Measurements from ENCODE around the gene NCR2.

The NCR2 gene

DNA sequence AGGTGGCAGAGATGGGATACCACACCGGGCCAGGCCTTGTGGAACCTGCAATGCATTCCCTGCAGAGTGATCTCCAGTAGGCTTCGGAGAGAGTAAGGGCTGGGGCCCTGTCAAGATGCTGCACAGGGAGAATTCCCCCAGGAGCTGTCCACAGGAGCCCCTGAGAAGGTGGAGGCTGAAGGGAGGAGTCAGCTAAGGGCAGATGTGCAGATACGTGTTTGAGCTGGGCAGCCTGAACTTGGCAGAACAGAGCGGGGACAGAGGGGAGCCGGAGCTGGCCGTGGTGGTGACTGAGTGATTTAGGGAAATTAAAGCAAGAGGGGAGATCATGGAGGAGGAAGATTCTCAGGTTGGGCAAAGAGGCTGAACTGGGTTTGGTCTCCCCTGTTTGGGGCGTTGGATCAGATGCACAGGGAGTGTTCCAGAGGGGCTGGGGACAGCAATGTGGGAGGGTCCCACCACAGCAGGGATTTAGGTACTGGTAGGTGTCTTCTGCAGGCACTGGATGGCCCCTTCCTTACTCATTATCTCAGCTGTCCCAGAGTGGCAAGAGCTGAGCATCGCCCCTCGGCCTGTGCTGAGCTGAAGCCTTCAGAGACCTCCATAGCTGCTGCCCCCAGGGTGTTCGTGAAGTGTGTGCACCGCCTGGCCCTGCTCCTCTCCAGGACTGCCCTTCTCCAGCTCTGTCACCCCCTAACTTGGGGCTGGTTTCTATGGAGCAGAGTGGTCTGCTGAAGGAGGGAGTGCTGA lies 3.8 kb upstream of the NCR2 start:
- no peak for DNase-seq

DNA sequence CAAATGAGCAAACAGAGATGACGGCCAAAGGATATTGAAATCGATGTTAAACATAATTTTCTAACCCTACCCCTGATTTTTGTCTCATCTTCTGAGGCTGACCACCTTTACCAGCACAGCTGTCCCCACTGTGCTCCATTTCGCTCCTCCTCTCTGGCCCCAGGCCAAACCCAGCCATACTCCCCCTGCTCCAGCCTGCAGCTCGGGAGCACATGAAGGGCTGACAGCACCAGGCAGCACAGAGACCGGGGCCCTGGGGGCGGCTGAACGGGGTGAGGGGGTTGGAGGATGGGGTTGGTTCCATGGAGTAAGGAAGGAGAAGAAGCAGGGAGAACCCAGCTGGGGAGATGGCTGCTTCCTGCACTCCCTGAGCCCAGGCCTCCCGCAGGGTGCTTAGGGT lies 3.2 kb upstream of the NCR2 start:
- no peak for DNase-seq

DNA sequence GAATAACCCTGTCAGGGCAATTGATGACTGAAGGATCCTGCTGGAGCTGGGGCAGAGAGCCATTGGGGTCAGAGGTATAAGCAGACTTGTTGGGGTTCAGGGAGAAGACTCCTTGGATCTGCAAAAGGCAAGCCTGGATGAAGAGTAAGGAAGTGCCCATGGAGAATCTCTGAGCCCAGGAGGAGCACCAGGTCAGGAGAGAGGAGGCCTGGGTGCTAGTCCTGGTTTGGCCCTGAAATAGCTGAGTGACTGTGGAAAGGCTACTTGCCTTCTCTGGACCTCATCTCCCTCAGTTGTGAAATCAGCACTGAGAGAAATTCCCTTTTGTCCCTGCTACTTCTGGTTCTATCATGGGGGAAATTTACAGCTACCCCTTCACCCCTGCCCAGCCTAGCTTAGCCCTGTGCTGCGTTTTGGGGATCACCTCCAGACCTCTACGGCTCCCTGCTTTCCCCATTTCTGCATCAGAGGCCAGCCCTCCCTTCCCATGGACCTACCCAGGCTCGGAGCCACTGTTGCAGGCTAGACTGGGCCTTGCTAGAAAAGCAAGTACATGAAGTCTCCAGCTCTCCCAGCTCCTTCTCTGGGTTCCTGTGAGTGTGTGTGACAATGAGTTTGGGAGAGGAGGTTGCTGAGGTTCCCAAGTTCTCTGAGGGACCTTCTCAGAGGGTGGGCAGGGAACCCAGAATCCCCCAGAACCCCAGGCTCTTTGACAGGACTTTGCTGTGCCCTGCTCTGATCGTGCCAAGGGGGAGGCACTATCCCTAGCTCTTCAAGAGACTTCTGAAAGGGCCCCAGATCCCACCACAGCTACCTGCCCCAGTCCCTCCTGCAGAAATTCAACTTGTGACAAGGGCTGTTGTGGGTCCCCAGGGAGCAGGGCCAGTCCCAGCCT lies 2.3 kb upstream of the NCR2 start:
- no peak for DNase-seq

DNA sequence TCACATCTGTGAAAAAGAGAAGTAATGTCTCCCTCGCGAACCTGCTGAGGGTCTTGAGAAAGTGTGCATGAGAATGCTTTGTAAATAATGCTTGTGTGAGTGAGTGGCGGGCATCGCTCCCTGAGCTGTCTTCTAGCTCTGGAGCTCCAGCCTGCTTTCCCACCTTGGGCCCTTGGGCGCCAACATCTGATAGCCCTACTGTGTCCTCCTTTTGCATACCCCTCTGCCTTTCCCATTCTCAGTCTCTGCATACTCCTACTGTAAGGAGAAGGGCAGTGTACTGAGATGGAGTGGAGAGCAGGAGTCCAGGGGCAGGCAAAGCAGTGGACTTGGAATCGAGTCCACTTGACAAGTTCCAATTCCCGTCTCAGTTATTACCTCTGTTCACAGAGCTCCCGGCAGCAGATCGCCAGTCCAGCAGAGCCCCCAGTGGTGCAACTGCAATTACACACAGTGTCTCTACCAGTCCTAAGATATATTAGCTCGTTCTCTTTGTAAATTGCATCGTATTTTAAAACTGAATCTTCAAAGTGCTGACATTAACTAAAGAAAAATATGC lies 847 bp upstream of the NCR2 start:
- no peak for DNase-seq

DNA sequence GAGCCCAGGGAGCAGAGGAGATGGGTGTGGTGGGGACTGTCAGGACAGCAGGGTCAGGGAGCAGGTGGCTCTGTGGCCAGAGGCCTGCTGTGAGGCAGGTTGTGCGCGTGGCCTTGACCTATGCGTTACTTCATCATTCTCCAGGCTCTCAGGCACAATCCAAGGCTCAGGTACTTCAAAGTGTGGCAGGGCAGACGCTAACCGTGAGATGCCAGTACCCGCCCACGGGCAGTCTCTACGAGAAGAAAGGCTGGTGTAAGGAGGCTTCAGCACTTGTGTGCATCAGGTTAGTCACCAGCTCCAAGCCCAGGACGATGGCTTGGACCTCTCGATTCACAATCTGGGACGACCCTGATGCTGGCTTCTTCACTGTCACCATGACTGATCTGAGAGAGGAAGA lies 535 bp downstream of the NCR2 start:
- no peak for DNase-seq

DNA sequence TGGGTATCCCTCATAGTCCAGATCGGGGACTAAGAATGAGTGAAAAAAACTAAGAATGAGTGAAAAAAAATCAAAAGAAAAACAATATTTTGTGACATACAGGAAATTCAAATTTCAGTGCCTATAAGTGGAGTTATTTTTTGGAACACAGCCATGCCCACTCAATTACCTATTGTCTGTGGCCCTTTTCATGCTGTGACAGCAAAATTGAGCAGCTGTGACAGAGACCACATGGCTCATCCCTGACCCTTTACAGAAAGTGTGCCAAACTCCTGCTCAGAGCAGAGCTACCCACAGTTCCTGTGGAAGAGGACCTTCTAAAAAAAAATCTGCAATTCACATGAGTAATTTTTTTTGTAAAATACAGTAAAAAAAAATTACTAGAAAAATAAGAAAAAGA lies 1.4 kb downstream of the NCR2 start:
- no peak for DNase-seq

DNA sequence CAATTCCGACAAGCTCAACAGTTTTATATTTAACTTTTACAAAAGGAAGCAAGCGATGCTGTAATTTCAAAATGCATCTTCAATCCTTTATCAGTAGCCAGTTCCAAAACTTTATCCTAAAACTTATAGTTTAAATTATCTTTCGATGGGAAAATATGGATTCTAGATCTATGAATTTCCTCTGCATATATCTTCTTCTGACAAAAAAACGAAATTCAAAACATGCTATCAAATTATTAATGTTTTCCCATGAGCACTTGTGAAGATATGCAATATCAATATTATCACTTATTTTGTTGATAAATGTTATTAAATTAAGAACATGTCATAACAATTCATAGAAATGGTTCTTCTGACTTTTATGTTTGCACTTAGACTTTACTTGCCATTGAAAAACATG lies 2.3 kb downstream of the NCR2 start:
- DNase-seq, result no peak

DNA sequence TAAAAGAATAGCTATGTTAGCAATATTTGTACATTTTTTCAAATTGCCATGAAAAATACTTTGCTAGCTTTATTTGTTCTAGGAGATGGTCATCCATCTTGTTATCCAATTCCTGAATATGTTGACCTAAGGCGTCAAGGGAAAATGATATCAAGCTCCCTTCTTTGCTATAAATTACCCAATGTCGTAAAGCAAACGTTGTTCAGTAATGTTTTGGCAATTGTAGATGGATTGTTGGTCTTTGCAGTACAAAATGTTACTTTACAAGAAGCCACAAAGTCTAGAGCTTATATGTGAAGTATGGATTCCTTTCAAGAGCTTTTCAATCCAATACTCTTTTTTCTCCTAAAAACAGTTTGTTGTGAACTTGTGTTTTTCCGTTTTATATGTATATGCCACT lies 3.3 kb downstream of the NCR2 start:
- DNase-seq, result no peak

DNA sequence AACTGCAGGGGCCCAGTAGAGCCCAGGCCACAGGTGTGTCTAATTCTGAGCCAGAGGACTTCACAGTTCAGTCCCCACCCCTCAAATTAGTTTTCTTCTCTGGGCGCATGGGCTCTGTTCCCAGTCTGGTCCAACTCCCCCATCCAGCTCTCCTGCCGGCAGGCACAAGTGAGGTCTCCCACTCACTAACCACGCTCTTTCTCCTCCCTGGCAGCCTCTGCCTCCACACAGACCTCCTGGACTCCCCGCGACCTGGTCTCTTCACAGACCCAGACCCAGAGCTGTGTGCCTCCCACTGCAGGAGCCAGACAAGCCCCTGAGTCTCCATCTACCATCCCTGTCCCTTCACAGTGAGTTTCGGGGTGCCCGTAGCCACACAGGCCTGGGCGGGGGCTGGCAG lies 6.2 kb downstream of the NCR2 start:
- no peak for DNase-seq

DNA sequence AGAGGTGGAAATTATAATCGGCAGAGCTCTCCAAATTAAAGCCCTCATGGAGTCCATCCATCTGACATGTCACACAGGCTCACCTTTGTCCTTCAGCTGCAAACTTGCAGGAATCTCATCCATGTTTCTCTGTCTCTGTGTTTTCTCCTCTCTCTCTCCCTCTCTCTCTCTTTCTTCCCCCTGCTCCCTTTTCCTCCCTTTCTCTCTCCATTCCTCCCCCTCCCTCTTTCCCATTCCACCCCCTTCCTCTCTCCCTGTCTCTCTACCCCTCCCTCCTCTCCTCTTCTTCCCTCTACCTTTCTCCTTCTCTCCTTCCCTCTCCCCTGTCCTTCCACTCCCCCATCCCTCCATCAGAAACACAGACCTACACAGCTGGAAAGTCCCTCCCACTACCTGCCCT lies 6.8 kb downstream of the NCR2 start:
- no peak for DNase-seq

DNA sequence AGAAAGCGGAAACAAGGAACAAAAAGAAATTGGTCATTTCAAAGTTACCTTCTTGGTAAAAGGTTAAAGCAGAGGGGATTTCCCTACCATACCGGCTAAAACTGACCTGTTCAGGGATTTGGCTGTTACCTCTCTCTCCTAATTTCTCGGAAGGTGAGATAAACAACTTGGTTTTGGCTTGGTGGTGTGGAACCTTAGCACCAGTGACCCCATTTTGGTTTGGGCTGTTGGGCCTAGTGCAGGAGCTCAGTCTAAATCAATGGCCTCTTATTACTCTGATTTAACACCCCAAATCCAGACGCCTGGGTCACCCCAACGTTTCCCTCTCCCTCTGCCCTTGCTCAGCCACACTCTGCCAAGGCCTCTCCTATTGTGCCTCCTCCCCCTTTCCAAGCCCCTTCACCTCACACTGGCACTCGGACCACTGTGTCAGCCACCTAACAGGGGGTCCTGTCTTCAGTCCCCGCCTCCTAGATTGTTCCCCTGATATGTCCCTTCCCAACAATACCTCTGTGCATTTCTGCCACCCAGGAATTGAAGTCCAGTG lies 8.3 kb downstream of the NCR2 start:
- no peak for DNase-seq

DNA sequence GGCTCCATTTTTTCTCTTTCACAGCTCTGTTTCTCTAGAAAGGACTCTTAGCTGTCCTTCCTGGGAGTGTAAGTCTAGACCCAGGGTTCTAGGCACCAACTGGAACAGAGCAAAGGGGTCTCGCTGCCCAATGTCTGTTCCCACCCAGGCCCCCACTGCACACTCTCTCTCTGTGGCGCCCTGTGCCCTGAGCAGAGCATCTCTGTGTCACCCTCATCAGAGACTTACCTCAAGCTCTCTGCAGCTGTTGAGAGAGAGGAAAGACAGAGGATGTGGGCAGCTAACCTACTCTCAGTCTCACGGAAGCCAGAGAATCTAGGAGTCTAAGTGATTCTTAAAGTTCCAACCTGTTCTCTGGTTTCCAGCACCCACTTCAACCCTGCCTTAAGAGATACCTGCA lies 9.5 kb downstream of the NCR2 start:
- DNase-seq, result no peak

DNA sequence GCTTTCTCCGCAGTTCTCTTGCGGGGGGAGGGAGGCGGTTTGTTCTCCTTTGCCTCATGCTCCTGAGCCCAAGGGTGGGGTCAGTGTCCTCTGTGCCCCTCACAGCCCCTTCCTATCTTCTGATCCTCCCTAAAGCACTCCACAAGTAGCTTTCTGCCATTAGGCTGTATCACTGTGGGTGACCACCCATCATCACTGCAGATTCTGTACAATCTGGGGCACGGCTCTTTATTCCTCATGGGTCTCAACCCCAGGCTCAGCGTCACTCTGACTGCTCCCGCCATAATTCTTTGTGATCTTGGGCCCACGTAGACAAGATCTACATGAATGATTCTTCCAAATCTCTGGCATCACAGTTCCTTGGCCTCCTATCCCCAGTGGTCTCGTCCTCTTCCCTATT lies 10.5 kb downstream of the NCR2 start:
- DNase-seq, result no peak

DNA sequence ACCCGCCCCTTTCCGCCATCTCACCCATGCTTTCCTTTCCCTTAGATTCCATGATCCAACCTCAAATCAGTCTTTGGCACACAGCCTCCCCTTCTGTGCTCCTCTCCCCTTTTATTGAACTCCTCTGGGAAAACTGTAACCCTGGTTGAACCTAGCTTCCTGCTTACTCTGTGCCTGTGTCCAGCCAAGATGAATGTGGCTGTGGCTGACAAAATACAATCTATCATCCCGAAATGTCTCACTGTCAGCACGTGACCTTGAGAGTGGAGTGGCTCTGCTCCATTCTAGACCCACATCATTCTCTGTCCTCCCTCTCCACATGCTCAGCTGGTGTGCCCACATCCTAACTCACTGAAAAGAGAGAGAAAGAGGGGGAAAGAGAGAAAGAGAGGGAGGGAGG lies 11.0 kb downstream of the NCR2 start:
- no peak for DNase-seq

DNA sequence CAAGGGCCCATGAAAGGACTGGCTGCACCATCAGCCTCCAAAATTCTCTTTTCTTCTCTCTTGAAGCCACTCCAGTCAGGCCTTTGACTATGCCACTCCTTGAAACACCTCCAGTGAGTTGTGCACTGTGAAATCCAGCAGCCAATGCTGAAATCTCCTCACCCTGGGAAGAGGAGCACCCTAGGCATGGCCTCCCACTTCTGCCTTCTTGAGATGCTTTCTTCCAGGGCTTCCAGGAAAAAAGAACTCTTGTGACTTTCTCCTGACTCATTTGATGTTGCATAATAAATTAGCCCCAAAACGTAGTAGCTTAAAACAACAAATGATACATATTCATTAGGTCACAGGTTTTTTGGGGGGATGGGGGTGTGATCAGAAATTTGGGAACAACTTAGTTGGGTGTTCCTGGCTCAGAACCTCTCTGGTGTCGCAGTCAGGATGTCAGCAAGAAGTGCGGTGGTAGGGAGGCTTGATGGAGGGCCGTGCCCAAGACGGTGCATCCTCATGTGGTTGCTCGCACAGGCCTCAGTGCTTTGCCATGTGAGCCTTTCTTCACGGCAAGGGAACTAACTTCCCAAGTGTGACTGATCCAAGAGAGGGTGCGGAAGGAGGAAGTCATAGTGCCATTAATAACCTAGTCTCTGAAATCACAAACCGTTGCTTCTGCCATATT lies 12.1 kb downstream of the NCR2 start:
- no peak for DNase-seq

DNA sequence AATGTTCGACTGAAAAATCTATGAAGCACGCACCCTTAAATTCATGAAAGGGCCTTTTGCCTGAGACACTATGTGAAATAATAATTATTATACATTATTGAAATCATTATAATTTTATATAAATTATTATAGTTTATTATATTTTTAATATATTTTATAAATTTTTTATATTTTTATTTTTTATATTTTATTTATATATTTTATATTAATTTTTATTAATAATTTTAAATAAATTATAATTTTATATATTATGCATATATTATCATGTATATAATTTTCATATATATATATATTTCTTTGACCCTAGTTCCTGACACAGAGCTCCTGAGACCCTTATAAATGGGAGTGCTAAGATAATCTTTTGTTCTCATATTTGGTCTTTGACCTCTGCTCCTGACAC lies 13.5 kb downstream of the NCR2 start:
- no peak for DNase-seq

DNA sequence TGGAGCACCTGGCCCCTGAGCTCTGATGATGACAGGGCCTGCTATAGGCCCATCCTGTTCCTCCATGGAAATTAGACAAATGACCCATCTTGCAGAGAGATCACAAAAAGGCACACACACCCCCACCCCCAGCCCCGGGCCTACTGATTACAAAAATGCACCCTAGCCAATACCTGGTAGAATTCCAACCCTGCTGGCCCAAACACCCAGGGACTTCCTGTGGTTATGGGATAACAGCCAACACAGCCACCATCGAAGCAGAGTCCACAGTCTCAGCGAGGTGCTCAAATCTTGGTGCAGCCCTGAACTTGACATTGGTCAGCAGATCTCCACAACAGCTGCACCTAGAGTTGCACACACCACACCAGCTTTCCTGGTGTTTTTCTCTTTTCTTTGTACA lies 17.0 kb downstream of the NCR2 start:
- no peak for DNase-seq

DNA sequence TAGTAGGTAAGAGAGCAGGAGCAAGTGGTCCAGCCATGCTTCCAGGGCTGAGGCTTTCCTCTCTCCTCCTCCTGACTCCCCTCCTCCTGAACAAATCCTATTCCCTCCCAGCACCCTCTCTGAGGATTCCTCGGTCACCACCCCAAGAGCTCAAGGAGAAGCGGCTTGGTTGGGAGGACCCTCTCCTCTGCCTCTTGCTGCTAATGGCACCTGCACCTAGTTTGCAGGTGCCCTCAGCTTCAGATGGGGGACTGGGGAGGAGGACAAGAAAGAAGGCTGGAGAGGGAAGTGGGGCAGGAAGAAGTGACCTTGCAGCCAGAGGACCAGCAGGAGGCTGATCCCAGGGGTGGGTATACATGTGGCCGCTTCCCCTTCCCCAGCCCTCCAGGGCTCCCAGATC lies 17.5 kb downstream of the NCR2 start:
- DNase-seq, result no peak

DNA sequence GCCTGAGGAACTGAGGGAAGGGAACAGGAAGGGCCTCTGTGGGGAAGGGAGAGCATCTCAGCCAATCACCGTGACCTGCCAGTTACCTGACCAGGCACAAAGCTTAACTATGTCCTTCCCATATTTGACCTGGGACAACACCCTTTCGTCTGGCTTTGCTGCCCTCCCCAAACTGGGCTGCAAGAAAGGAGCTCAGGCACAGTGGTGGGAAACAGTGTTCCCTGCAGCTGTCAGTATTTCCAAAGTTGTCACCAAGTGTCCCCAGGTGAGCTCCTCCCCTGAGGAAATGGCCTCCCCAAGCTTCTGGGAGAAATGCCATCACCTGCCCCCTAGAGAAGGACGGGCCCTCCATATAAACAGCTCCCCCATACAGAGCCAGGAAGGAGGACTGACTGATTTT lies 17.9 kb downstream of the NCR2 start:
- no peak for DNase-seq

DNA sequence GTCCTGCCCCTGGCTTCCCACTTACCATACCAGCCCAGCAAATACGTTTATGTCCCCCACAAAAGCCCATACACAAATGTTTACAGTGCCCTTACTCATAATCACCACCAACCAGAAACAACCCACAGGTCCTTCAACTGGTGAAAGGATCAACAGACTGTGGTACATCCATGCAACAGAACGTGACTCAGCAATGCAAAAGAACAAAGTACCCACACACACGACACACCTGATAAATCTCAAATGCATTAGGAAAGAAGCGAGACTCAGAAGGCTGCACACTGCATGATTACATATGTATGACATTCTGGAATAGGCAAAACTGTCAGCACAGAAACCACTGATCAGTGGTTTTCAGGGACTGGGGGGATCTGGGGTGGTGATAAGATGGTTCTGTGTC lies 20.5 kb downstream of the NCR2 start:
- DNase-seq, result no peak

DNA sequence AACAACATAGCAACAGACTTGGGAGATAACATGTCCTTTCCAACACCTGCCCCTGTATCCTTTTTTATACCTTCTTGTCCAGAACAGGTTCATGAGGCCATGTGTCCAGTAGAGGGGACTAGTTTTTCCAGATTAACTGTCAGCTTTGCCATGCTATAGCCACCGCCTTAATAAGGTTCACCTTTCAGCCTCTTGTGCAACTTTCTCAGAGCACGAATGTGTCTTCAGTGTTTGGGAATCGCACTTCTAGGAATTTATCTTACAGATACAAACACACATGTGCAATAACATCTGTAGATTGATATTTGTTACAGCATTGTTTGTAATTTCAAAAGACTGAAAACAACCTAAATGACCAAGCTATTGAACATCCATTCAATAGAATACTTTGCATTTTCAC lies 21.4 kb downstream of the NCR2 start:
- no peak for DNase-seq

DNA sequence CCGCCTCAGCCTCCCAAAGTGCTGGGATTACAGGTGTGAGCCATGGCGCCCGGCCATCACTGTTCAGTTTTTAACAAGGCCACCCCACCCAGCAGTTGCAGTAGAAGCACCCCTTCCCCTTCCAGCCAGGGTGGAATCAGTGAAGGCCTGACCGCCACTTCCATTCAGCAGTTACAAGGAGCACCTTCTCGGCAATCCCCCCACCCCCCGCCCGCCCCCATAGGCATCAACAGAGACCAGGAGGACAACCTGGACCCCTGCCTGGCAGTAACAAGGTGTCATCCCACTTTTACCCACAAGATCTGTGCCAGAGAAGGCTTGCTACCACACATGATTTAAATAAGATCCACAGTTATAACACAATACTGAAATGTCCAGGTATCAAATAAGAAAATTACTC lies 23.1 kb downstream of the NCR2 start:
- DNase-seq, result no peak

DNA sequence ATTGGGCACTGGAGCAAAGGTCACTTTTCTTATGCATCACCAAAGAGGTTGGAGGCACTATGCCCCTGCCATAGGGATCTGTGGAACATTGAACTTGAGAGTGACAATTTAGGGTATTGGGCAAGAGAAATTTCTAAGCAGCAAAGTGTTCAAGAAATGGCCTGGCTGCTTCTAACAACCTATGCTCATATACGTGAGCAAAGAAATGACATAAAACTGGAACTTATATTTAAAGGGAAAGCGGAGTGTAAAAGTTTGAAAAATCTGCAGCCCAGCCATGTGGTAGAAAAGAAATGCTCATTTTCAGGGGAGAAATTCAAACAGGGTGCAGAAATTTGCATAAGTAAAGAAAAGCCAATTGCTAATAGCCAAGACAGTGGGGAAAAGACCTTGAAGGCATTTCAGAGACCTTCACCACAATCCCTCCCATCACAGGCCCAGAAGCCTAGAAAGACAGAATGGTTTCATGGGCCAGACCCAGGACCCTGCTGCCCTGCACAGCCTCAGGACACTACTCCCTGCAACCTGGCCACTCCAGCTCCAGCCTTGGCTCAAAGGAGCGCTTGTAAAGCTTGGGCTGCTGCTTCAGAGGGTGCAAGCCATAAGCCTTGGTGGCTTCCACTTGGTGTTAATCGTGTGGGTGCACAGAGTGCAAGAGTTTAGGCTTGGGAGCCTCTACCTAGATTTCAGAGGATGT lies 24.4 kb downstream of the NCR2 start:
- DNase-seq, result no peak

All from activated CD8-positive, alpha-beta memory T cell treated with anti-CD3 and anti-CD28 coated beads, Interleukin-2, amount 50 U/mL, for 4 hours (primary cell).